Body of pancreas (tissue), 4 donors: ENCODE results near the gene ASNSD1. TPM values are rescaled to one million over a fixed set of nuclear protein-coding genes. Genes with fewer than 3 reads are reported as not detected.
A peak's percentile ranks its signal among the peaks of the same experiment; 100 is the strongest.

Experiments used
- ATAC-seq: fragments of 150-250 bp; one replicate; pipeline ENCODE4 v1.9.1; 2016
- DNase-seq, 4 donors: peaks; one replicate each; pipeline ENCODE4 v3.0.0-alpha.2; 2019
- H3K27ac ChIP-seq, 4 donors: fragments of 200-600 bp; sonication (generic); 1 replicate in 3 of 4; 2 replicates in 1 of 4; pipeline versions ENCODE4 v1.5.1 to v1.6.1; 2016 to 2019; ENCODE audit warnings: mild to moderate bottlenecking in 1 of 4, mixed read lengths in 1 of 4, moderate library complexity in 1 of 4
- H3K27me3 ChIP-seq, 2 donors: fragments of 200-600 bp; sonication (generic); one replicate each; pipeline ENCODE4 v1.6.0; 2016; ENCODE audit warnings: mild to moderate bottlenecking in 1 of 2
- H3K36me3 ChIP-seq, 2 donors: fragments of 200-600 bp; sonication (generic); replicated peaks in 1 of 2; 2 replicates each; pipeline ENCODE4 v1.5.1; 2016; ENCODE audit warnings: low read depth in 2 of 2; ENCODE audit not compliant: insufficient read depth in 1 of 2
- H3K4me1 ChIP-seq: fragments of 200-600 bp; sonication (generic); one replicate; pipeline ENCODE4 v1.6.0; 2016
- H3K4me3 ChIP-seq, 2 donors: fragments of 200-600 bp; sonication (generic); 1 replicate in 1 of 2; 2 replicates in 1 of 2; pipeline ENCODE4 v1.5.1; 2016 to 2019
- H3K9me3 ChIP-seq, 3 donors: fragments of 200-600 bp; sonication (generic); 1 replicate in 2 of 3; 2 replicates in 1 of 3; pipeline ENCODE4 v1.5.1; 2016
- CTCF ChIP-seq, 7 experiments: fragments of 450-650 bp in 4 of 7; fragments of 200-600 bp in 3 of 7; sonication (generic) in 3 of 7; IDR thresholded peaks; one replicate each; pipeline ENCODE4 v1.5.1; 2016 to 2019; ENCODE audit warnings: antibody characterized with exemption in 7 of 7
- POLR2A ChIP-seq, 3 donors: fragments of 450-650 bp; IDR thresholded peaks; one replicate each; pipeline ENCODE4 v1.6.1; 2016; ENCODE audit warnings: antibody characterized with exemption in 3 of 3, mild to moderate bottlenecking in 2 of 3
- WGBS, 2 donors: methylation state at CpG; one replicate each; pipeline ENCODE4 v1.1.5; 2017; 5-methylcytosine and 5-hydroxymethylcytosine counted together
- intact Hi-C: fragments of 100-400 bp; cut with DNase I; formaldehyde crosslinking; loops from one replicate; pipeline ENCODE4 v1.15.1; 2023
- total RNA-seq, 2 donors: library from RNA; depleted of rRNA; stranded (reverse); fragments of >200 nt; gene quantifications; one replicate each; pipeline ENCODE4 v1.1.0, GENCODE V29; 2016

ASNSD1 gene
- total RNA-seq, 2 donors from 2014 or later: 9.6 to 22.8 TPM

GRCh38 chr2:189674374-189675112 lies 13.3 kb downstream of the ASNSD1 start, which contains the start of gene ANKAR:
ANKAR (plus strand) TSS chr2:189674670; CDS start chr2:189676491, 1,821 bp downstream.
- intact Hi-C loops: no loop called here
- Histone ChIP-seq H3K36me3 (no peaks in the 10 kb centered on the region), H3K27ac (peak within 1 kb of the TSS; percentile 84 to 98 (median 94)), H3K4me3 (peak within 1 kb of the TSS; percentile 20 to 41), H3K4me1 (peaks cover 19% of the 10 kb centered on the region), H3K9me3 (no peaks in the 10 kb centered on the region), H3K27me3 (no peaks in the 10 kb centered on the region)
- DNase-seq (peak; percentile 91 to 94 (median 94)), ATAC-seq (peak; percentile 99)
- 0 to 1% methylated on average over 22 to 62 of the region's 62 CpGs for WGBS, 2 donors
- TF ChIP-seq CTCF (IDR thresholded peaks at IDR 0.05): peak; percentile 77 to 96 (median 93)
- TF ChIP-seq POLR2A (IDR thresholded peaks at IDR 0.05): peak; percentile 78 to 93 (median 86)

GRCh38 chr2:189676471-189676870 lies 15.2 kb downstream of the ASNSD1 start:
- ATAC-seq (no peak), DNase-seq (no peak)
- no peak for TF ChIP-seq POLR2A (IDR thresholded peaks at IDR 0.05)
- TF ChIP-seq CTCF (IDR thresholded peaks at IDR 0.05): no peak
- Histone ChIP-seq H3K4me1 (peaks cover 19% of the 10 kb centered on the region), H3K9me3 (no peaks in the 10 kb centered on the region), H3K36me3 (no peaks in the 10 kb centered on the region), H3K27ac (no peak overlapping the region), H3K27me3 (no peaks in the 10 kb centered on the region), H3K4me3 (no peak overlapping the region)
- intact Hi-C loops: no loop called here
- WGBS, 2 donors: 84 to 90% methylated on average over 4 of the region's 4 CpGs

- Histone ChIP-seq H3K4me1 (peaks cover 10% of the 10 kb centered on the region), H3K27me3 (no peaks in the 10 kb centered on the region), H3K4me3 (no peak overlapping the region), H3K9me3 (no peaks in the 10 kb centered on the region), H3K27ac (no peak overlapping the region), H3K36me3 (no peaks in the 10 kb centered on the region)
- no peak for TF ChIP-seq POLR2A (IDR thresholded peaks at IDR 0.05)
- no peak for TF ChIP-seq CTCF (IDR thresholded peaks at IDR 0.05)
- intact Hi-C loops: no loop called here
- no peak for DNase-seq
- no peak for ATAC-seq
Observed at GRCh38 chr2:189679226-189679625, 18.0 kb downstream of the ASNSD1 start.

- no peak overlapping the region for H3K27ac ChIP-seq
- no peaks in the 10 kb centered on the region for H3K9me3 ChIP-seq
- H3K4me3 ChIP-seq: no peak overlapping the region
- H3K27me3 ChIP-seq: no peaks in the 10 kb centered on the region
- ATAC-seq (no peak), DNase-seq (no peak)
- H3K36me3 ChIP-seq: no peaks in the 10 kb centered on the region
- no peak for TF ChIP-seq CTCF (IDR thresholded peaks at IDR 0.05)
- TF ChIP-seq POLR2A (IDR thresholded peaks at IDR 0.05): no peak
- intact Hi-C loops: no loop called here
- 69 to 73% methylated on average over 1 of the region's 1 CpG for WGBS, 2 donors
- H3K4me1 ChIP-seq: no peaks in the 10 kb centered on the region
Observed at GRCh38 chr2:189681203-189681602, 19.9 kb downstream of the ASNSD1 start.

- H3K27me3 ChIP-seq: no peaks in the 10 kb centered on the region
Observed at GRCh38 chr2:189681903-189682302, 20.6 kb downstream of the ASNSD1 start.

More at GRCh38 chr2:189681903-189682302, 20.6 kb downstream of the ASNSD1 start:
- no peak for TF ChIP-seq CTCF (IDR thresholded peaks at IDR 0.05)
- TF ChIP-seq POLR2A (IDR thresholded peaks at IDR 0.05): no peak
- Histone ChIP-seq H3K9me3 (no peaks in the 10 kb centered on the region), H3K36me3 (no peaks in the 10 kb centered on the region), H3K4me1 (no peaks in the 10 kb centered on the region), H3K4me3 (no peak overlapping the region), H3K27ac (no peak overlapping the region)
- DNase-seq (no peak), ATAC-seq (no peak)
- intact Hi-C loops: no loop called here
